HG03060 (cell line): ENCODE measurements around the gene DDX43.
"Not testable (repeated sequence)": the region's sequence is repeated elsewhere in the genome, so short reads cannot be mapped to it uniquely, and the experiment has no call there.

Source experiments
- ATAC-seq: cut with Tn5 transposase; IDR thresholded peaks from one replicate; pipeline ENCODE4 v1.9.1; 2021; ENCODE audit warnings: low read depth, moderate number of reproducible peaks; ENCODE audit not compliant: unreplicated experiment

Gene DDX43

GRCh38 chr6:73394577-73395354 is at the start of gene DDX43:
TSS of gene DDX43 (plus strand) at chr6:73394828. CDS start at chr6:73394906, 78 bp downstream.
- ATAC-seq: no peak

- ATAC-seq: no peak
Measured at GRCh38 chr6:73348550-73349204, 46.0 kb upstream of the DDX43 start.

GRCh38 chr6:73349311-73349710 is 45.3 kb upstream of the DDX43 start:
- no peak for ATAC-seq

GRCh38 chr6:73353636-73354593 is 40.7 kb upstream of the DDX43 start, which contains the start of gene DPPA5:
TSS of gene DPPA5 (minus strand) at chr6:73354276. CDS start at chr6:73354225, 51 bp downstream.
- no peak for ATAC-seq

- no peak for ATAC-seq
Measured at GRCh38 chr6:73362358-73362757, 32.3 kb upstream of the DDX43 start, which contains the start of gene KHDC3L. TSS of gene KHDC3L (plus strand) at chr6:73362658. CDS start at chr6:73362730, 72 bp downstream.

- ATAC-seq: no peak
Measured at GRCh38 chr6:73362869-73363536, 31.6 kb upstream of the DDX43 start.

GRCh38 chr6:73363537-73363875 is 31.1 kb upstream of the DDX43 start:
- ATAC-seq: no peak

GRCh38 chr6:73364121-73364520 is 30.5 kb upstream of the DDX43 start:
- ATAC-seq: no peak

- ATAC-seq: no peak
Measured at GRCh38 chr6:73364549-73364948, 30.1 kb upstream of the DDX43 start.

GRCh38 chr6:73367761-73368355 is 26.8 kb upstream of the DDX43 start:
- ATAC-seq: no peak

- ATAC-seq: no peak
Measured at GRCh38 chr6:73368675-73369074, 26.0 kb upstream of the DDX43 start.

GRCh38 chr6:73369157-73369556 is 25.5 kb upstream of the DDX43 start:
- ATAC-seq: no peak

- ATAC-seq: no peak
Measured at GRCh38 chr6:73369563-73369962, 25.1 kb upstream of the DDX43 start, which contains the start of gene OOEP. TSS of gene OOEP (minus strand) at chr6:73369897. CDS start at chr6:73369792, 105 bp downstream.

- ATAC-seq: no peak
Measured at GRCh38 chr6:73371984-73372383, 22.6 kb upstream of the DDX43 start.

GRCh38 chr6:73372516-73372915 is 22.1 kb upstream of the DDX43 start:
- no peak for ATAC-seq

- ATAC-seq: no peak
Measured at GRCh38 chr6:73375216-73375615, 19.4 kb upstream of the DDX43 start.

GRCh38 chr6:73377225-73377624 is 17.4 kb upstream of the DDX43 start:
- ATAC-seq: no peak

- ATAC-seq: not testable (repeated sequence)
Measured at GRCh38 chr6:73381531-73381930, 13.1 kb upstream of the DDX43 start.

- no peak for ATAC-seq
Measured at GRCh38 chr6:73382462-73383113, 12.0 kb upstream of the DDX43 start.
